ENCODE measurements around the gene STOML2.

- TF ChIP-seq CTCF (IDR thresholded peaks at IDR 0.05) (no peak), POLR2A (IDR thresholded peaks at IDR 0.05) (no peak), POLR2AphosphoS5 (IDR thresholded peaks at IDR 0.05) (no peak)
Observed at GRCh38 chr9:35074141-35074540, 28.8 kb downstream of the STOML2 start.
